ENCODE measurements around the gene KLHDC3. TPM values are rescaled to one million over a fixed set of nuclear protein-coding genes. Genes with fewer than 3 reads are reported as not detected.

The KLHDC3 gene
- total and polyA plus RNA-seq, 10 of the 15 experiments (the other 5 are each of a cell fraction or from before 2014, with no cell fraction given), result 2.4 to 102 (median 55.4) TPM

GRCh38 chr6:43038727-43039126, 24.7 kb downstream of the KLHDC3 start:
- Histone ChIP-seq H3K4me2 (ENCODE audit: control insufficient read depth, insufficient read depth) (no peak overlapping the region), H3K9ac (ENCODE audit: control insufficient read depth, insufficient read depth, low read length) (no peak overlapping the region), H3K9me3 (replicated peaks; ENCODE audit: control insufficient read depth, insufficient read depth, low read length) (no peaks in the 10 kb centered on the region), H3K27me3 (replicated peaks in 1 of 2; ENCODE audit: control insufficient read depth in 2 of 2, insufficient read depth in 2 of 2, low read length in 1 of 2) (no peaks in the 10 kb centered on the region), H4K20me1 (ENCODE audit: control insufficient read depth, insufficient read depth) (no peaks in the 10 kb centered on the region), H2AFZ (ENCODE audit: control insufficient read depth, low read depth, low read length) (no peak overlapping the region), H3K27ac (ENCODE audit: control insufficient read depth, insufficient read depth) (no peak overlapping the region), H3K36me3 (ENCODE audit: control insufficient read depth in 2 of 2, insufficient read depth in 2 of 2, low read length in 1 of 2) (peaks cover 13 to 14% of the 10 kb centered on the region in 2 experiments), H3K79me2 (ENCODE audit: control insufficient read depth, insufficient read depth, low read length) (no peaks in the 10 kb centered on the region), H3K4me1 (ENCODE audit: control insufficient read depth, insufficient read depth, low read length) (no peaks in the 10 kb centered on the region), H3K4me3 (no peak overlapping the region)
- no peak for FAIRE-seq
- in situ Hi-C loops (cut with MboI) (no loop called here), intact Hi-C loops (cut with micrococcal nuclease; ENCODE audit: unreplicated experiment) (no loop called here)
- WGBS (ENCODE audit: insufficient coverage, insufficient replicate concordance, low lambda C conversion rate, missing lambda C conversion rate), result 80% methylated on average over 9 of the region's 9 CpGs
- no peak for ATAC-seq
- ChIA-PET SMC1A (ENCODE audit: uncharacterized antibody, unreplicated experiment) (no interaction called here), RAD21 (ENCODE audit: unreplicated experiment) (no interaction called here), CTCF (no interaction called here), POLR2A (interaction anchor here (0.7 kb wide), 1 partner anchor 66 kb away, joined by 3 read pairs; no protein-coding TSS in a partner anchor)
- BruUV-seq (replicated peaks), result no TSS peak
- DNase-seq (ENCODE audit: low read depth, low spot score), result no peak
- TF ChIP-seq YBX1 (IDR thresholded peaks at IDR 0.05) (no peak), MYB (IDR thresholded peaks at IDR 0.05; ENCODE audit: borderline replicate concordance, low read depth, low read length) (no peak), YY1 (IDR thresholded peaks at IDR 0.05; ENCODE audit: low read depth, low read length) (no peak), HDAC2 (IDR thresholded peaks at IDR 0.05) (no peak), BRCA1 (IDR thresholded peaks at IDR 0.05; ENCODE audit: low read depth, low read length) (no peak), IRF3 (IDR thresholded peaks at IDR 0.05) (no peak), MAX (IDR thresholded peaks at IDR 0.05; ENCODE audit: low read depth, low read length) (no peak), RUNX3 (IDR thresholded peaks at IDR 0.05; ENCODE audit: low read length) (no peak), NBN (IDR thresholded peaks at IDR 0.05) (no peak), TARDBP (IDR thresholded peaks at IDR 0.05; ENCODE audit: borderline replicate concordance) (no peak), POU2F2 (IDR thresholded peaks at IDR 0.05; ENCODE audit: borderline replicate concordance, low read depth, low read length) (no peak), LARP7 (IDR thresholded peaks at IDR 0.05) (no peak), TCF3 (IDR thresholded peaks at IDR 0.05; ENCODE audit: borderline replicate concordance, insufficient read depth, low read depth, low read length) (no peak), CEBPB (IDR thresholded peaks at IDR 0.05; ENCODE audit: borderline replicate concordance in 1 of 2, low read depth in 2 of 2, low read length in 2 of 2) (no peak)

Measured in GM12878 (cell line).